Measurements from ENCODE around the gene TMEM117. TPM values are rescaled to one million over a fixed set of nuclear protein-coding genes. Genes with fewer than 3 reads are reported as not detected.

TMEM117 gene
- total RNA-seq, 6 experiments from 2014 or later: 2.4 to 15.3 (median 3.1) TPM

GRCh38 chr12:43964961-43965360 lies 129.1 kb downstream of the TMEM117 start:
- Histone ChIP-seq H3K4me3 (no peak overlapping the region), H3K9me3 (no peaks in the 10 kb centered on the region), H3K36me3 (no peaks in the 10 kb centered on the region), H3K27ac (no peak overlapping the region), H3K27me3 (no peaks in the 10 kb centered on the region), H3K4me1 (no peaks in the 10 kb centered on the region)
- intact Hi-C loops (cut with DNase I): no loop called here
- TF ChIP-seq CTCF (IDR thresholded peaks at IDR 0.05) (no peak), POLR2A (IDR thresholded peaks at IDR 0.05) (no peak)
- no peak for DNase-seq
- WGBS (ENCODE audit: insufficient coverage, low coverage, low lambda C conversion rate, missing lambda C conversion rate): 27% methylated on average over 3 of the region's 3 CpGs
- peak; percentile 30 to 89 (median 66) for ATAC-seq

GRCh38 chr12:43965899-43966298 lies 130.0 kb downstream of the TMEM117 start:
- Histone ChIP-seq H3K4me3 (no peak overlapping the region), H3K9me3 (no peaks in the 10 kb centered on the region), H3K36me3 (no peaks in the 10 kb centered on the region), H3K27me3 (no peaks in the 10 kb centered on the region), H3K4me1 (no peaks in the 10 kb centered on the region), H3K27ac (no peak overlapping the region)
- 91% methylated on average over 3 of the region's 3 CpGs for WGBS (ENCODE audit: insufficient coverage, low coverage, low lambda C conversion rate, missing lambda C conversion rate)
- DNase-seq: no peak
- intact Hi-C loops (cut with DNase I): no loop called here
- TF ChIP-seq CTCF (IDR thresholded peaks at IDR 0.05) (no peak), POLR2A (IDR thresholded peaks at IDR 0.05) (no peak)
- ATAC-seq: no peak

- H3K9me3 ChIP-seq: no peaks in the 10 kb centered on the region
- no peak for ATAC-seq
- 71% methylated on average over 4 of the region's 4 CpGs for WGBS (ENCODE audit: insufficient coverage, low coverage, low lambda C conversion rate, missing lambda C conversion rate)
- TF ChIP-seq CTCF (IDR thresholded peaks at IDR 0.05) (no peak), POLR2A (IDR thresholded peaks at IDR 0.05) (no peak)
- H3K36me3 ChIP-seq: no peaks in the 10 kb centered on the region
- no peak overlapping the region for H3K27ac ChIP-seq
- intact Hi-C loops (cut with DNase I): no loop called here
- H3K4me1 ChIP-seq: no peaks in the 10 kb centered on the region
- H3K4me3 ChIP-seq: no peak overlapping the region
- DNase-seq: no peak
- no peaks in the 10 kb centered on the region for H3K27me3 ChIP-seq
Measured at GRCh38 chr12:43968736-43969135, 132.9 kb downstream of the TMEM117 start.

- ATAC-seq (no peak), DNase-seq (no peak)
- Histone ChIP-seq H3K27me3 (no peaks in the 10 kb centered on the region), H3K4me3 (no peak overlapping the region), H3K9me3 (no peaks in the 10 kb centered on the region), H3K36me3 (no peaks in the 10 kb centered on the region), H3K27ac (no peak overlapping the region), H3K4me1 (no peaks in the 10 kb centered on the region)
- intact Hi-C loops (cut with DNase I): no loop called here
- 95% methylated on average over 2 of the region's 2 CpGs for WGBS (ENCODE audit: insufficient coverage, low coverage, low lambda C conversion rate, missing lambda C conversion rate)
- TF ChIP-seq POLR2A (IDR thresholded peaks at IDR 0.05): no peak
- no peak for TF ChIP-seq CTCF (IDR thresholded peaks at IDR 0.05)
Measured at GRCh38 chr12:43969882-43970281, 134.0 kb downstream of the TMEM117 start.

GRCh38 chr12:43973385-43973784 lies 137.5 kb downstream of the TMEM117 start:
- H3K4me1 ChIP-seq: no peaks in the 10 kb centered on the region
- ATAC-seq (no peak), DNase-seq (no peak)
- no peaks in the 10 kb centered on the region for H3K9me3 ChIP-seq
- intact Hi-C loops (cut with DNase I): no loop called here
- no peaks in the 10 kb centered on the region for H3K27me3 ChIP-seq
- H3K27ac ChIP-seq: no peak overlapping the region
- no peaks in the 10 kb centered on the region for H3K36me3 ChIP-seq
- 100% methylated on average over 1 of the region's 2 CpGs for WGBS (ENCODE audit: insufficient coverage, low coverage, low lambda C conversion rate, missing lambda C conversion rate)
- TF ChIP-seq CTCF (IDR thresholded peaks at IDR 0.05) (no peak), POLR2A (IDR thresholded peaks at IDR 0.05) (no peak)
- H3K4me3 ChIP-seq: no peak overlapping the region
